CD4-positive, alpha-beta T cell treated with Interleukin-6 at 100 ng/mL for 8 hours (primary cell): Measurements from ENCODE around the gene CYCS.
"Not testable (repeated sequence)": the region's sequence is repeated elsewhere in the genome, so short reads cannot be mapped to it uniquely, and the experiment has no call there.

Experiments used
- DNase-seq: peaks from one replicate; pipeline ENCODE4 v3.0.0-alpha.2; 2020; ENCODE audit warnings: mixed read lengths, low spot score

Gene CYCS

DNA sequence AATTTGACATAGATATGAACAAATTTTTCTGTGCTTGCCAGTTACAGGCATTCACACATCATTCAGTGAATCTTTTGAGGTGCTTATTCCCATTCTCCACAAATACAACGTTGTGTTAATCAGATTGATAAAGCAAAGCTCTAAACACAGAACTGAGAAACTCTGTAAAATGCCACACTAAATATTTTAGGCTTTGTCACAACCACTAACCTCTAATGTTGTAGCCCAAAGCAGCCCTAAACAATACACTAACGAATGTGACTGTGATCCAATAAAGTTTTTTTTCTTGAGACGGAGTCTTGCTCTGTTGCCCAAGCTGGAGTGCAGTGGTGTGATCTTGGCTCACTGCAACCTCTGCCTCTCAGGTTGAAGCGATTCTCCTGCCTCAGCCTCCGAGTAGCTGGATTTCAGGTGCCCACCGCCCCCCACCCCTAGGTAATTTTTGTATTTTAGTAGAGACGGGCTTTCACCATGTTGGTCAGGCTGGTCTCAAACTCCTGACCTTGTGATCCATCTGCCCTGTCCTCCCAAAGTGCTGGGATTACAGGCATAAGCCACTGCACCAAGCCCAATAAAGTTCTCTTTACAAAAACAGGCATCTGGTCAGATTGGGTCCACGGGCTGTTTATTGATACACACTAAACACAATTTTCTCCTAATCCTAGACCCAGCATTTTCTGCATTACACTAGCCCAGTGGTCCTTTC, 6.9 kb downstream of the CYCS start:
- DNase-seq = no peak

DNA sequence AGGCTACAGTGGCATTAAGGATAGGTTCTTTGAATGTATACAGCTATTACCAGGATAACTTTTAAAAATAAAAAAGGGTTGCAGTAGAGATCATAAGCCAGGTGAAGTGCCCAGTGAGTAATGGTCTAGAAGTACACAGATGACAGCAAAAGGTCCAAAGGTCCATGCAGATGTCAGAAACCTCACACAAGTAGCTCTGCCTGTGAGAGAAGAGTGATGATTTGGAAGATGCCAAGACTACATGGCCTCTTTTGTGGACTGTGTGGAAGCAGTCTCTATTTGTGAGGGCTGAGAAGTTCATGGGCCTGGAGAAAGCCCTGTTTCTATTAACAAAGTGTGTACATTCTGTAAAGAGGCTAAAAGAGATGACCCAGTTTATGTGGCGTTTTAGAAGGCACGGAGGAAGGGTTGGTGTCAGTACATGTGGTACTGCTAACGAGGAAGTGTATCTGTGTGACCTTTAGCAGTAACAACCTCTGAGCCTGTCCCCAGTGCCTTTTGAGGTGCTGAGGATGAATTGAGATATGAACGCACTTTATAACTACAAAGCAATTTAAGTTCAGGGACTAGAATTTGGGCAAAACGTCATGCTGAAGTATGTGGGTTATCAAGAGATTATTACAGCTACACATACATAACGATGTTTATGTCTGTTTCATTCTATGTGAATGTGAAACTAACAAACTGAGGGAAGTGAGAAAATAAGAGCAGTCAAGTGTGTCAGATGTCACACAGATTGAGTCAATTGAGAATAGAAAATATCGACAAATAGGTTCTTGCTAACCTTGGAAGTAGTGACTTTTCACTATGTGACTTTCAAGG, 7.6 kb downstream of the CYCS start:
- DNase-seq = no peak

DNA sequence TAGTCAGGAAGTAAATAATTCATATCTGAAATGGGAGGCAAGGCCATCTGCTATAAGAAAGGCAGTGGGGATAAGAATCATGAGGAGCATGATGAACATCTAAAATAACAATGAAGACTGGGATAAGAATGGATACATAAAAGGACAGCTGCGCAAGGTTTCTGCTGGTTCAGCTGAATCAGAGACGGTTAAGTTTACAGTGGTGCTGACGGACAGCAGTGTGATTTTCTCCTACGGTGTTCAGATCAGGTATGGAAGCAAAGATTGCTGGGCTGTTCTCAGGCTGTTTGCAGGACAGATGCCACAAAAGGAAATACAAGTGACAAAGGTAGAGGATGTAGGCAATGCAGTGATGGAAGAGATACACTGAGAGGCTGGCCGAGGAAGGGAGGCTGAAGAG, 8.4 kb downstream of the CYCS start:
- no peak for DNase-seq

DNA sequence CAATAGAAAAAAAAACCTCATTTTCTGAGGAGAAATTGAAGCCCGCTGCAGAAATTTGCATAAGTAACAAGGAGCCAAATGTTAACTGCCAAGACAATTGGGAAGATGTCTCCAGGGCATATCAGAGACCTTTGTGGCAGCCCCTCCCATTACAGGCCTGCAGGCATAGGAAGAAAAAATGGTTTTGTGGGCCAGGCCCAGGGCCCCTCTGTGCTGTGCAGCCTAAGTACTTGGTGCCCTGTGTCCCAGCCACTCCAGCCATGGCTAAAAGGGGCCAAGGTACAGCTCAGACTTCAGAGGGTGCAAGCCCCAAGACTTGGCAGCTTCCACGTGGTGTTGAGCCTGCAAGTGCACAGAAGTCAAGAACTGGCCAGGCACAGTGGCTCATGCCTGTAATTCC, 14.5 kb downstream of the CYCS start:
- not testable (repeated sequence) for DNase-seq

DNA sequence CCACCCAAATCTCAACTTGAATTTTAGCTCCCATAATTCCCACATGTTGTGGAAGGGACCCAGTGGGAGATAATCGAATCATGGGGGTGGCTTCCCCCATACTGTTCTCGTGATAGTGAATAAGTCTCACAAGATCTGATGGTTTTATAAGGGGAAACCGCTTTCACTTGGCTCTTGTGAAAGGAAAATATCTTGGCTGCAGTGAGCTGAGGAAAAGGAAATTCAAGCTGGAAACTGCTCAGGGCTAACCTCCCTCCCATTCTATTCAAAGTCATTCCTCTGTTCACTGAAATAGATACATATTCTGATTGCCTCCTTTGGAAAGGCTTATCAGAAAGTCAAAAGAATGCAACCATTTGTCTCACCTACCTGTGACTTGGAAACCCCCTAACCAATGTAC, 15.8 kb downstream of the CYCS start:
- DNase-seq = no peak

DNA sequence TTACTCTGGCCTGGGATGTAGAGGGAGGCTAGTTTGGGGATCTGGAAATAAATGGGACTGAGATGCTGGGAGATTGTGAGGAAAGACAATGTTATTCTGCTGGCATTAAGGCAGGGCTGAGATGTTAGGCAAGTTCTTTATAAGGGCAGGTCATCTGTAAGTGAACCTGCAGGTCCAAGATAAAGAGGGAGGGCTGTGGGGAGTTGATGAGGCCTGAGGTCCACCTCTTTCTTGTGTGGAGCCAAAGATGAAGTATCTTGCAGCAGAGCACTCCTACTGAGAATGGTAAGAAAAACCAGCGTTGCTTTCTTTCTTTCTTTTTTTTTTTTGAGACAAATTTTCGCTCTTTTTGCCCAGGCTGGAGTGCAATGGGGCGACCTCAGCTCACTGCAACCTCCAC, 19.1 kb downstream of the CYCS start:
- DNase-seq = no peak

DNA sequence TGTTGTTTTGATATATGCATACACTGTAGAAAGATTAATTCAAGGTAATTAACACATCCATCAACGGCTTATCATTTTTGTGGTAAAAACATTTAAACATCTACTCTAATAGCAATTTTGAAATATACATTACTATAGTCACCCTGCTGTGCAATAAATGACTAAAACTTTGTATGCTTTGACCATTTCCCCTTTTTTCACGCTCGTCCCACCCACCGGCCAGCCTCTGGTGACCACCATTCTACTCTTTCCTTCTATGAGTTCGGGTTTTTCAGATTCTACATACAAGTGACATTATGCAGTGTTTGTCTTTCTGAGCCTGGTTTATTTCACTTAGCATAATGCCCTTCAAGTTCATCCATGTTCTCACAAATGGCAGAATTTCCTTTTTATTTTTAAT, 21.3 kb downstream of the CYCS start:
- no peak for DNase-seq

DNA sequence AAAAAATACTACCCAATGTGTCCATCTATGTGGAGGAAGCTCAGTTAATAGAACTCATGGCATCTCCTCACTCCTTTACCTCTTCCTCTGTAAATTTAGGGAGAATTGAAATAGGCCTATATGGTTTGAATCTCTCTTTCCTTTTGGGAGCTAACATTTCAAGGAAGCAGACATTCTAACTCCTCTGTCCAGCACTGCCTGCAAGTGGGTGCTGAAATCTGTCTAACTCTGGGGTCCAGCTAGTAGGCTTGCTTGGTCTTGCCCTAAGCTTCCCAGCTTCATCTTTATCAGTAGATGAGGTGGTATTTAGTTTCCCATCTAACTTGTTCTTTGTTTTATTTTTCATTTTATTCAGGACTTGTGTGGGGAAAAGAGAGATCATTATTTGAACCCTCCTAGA, 23.2 kb downstream of the CYCS start:
- no peak for DNase-seq

DNA sequence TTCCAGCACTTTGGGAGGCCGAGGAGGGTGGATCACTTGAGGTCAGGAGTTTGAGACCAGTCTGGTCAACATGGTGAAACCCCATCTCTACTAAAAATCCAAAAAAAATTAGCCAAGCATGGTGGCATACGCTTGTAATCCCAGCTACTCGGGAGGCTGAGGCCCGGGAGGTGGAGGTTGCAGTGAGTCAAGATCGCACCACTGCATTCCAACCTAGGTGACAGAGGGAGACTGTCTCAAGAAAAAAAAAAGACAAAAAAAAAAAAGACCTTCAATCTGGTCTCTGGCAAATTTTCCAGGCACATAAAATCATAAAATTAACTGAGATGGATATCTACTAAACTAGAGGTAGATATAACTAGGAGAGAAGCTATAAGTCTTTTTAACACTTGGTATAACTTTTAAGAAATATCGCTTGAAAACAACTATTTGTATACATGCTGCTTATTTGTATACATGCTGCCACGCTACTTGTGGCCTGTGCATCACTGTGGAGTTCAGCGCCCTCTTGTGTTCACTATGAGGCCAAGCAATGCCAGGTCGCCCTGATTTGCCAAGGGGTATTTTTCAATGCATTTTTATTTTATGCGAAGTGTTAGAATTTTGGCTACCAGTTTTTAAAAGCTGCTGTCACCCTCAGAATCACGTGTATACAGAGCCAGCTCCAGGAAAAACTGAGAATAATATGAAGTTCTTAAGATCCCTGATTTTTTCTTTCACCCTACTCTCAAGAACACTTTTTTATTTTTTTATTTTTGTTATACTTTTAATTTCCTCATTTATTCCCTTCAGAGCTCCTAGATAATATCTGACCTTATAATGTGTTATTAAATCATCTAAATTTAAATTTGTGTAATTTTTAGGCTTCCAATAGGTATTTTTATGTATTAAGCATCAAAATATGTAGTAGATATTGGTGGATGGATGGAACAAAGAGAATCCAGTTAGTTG, 26.7 kb downstream of the CYCS start:
- DNase-seq = peak; percentile 63

DNA sequence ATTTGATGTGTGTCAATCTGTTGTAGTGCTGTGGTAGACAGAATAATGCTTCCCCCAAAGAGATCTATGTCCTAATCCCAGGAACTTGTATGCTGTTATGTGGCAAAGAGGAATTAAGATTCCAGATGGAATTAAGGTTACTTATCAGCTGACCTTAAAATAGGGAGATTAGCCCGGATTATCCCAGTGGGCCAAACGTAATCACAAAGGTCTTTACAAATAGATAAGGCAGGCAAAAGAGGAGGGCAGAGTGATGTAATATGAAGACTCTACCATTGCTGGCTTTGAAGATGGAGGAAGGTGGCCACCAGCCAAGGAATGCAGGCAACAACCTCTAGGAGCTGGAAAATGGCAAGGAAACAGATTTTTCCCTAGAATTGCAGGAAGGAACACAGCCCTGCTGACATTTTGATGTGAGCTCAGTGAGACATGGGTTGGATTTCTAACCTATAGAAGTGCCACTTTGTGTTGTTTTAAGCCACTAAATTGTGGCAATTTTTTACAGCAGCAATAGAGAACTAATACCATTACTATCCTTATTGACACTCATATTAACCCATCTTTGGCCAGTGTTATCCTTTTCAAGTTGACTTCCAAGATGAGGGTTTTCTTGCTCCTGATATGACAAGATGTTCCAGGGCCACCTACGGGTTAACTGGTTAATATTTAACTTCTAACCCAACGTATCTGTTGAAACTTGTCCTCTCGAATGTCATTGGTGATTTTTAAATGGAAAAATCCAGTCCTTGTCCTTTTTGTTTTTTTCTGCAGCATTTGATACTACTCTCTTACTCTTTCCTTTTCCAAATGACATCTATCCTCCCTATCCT, 29.3 kb downstream of the CYCS start:
- DNase-seq = no peak

DNA sequence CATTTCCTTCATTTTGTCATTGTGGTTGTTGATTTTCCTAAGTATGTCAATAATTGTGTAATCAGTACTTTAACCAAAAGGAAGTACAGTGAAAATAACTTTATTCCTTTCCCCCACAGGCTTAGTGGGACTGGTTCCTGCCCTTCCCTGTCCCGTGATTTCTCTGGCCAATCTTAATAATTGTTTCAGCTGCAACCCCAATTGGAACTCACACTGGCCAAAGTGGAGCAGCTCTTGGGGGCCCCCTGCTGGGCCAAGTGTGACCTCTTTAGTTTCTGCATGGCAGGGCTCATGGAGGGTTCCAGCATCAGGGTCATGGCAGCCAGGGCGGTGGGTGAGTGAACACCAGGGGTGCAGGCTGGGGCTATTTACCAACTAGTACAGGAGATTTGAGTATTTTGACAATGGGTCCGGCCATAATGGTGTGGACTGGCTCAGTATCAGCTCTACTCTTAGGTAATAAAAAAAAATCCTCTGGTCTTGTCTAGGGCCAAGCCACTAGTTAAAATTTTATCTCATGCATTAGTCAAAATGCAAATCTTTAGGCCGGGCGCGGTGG, 31.7 kb downstream of the CYCS start:
- DNase-seq = peak; percentile 65

DNA sequence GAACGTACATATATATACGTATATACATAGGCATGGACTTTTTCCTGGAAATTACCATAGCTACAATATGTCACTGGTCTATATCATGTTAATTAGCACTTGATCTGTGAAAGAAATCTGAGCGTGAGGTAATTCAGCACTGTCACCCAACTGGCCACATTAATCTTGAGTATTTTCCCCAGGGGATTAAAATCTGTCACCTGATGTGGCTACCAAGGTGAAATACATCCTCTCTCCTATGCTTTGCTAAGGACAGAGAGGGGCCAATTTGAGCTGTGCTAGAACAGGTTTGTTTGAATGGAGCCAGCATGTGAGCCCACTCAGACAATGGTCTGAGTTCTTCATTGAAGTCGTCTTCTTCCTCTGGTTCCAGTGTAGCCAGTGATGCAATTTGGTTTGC, 33.3 kb downstream of the CYCS start:
- DNase-seq = no peak

DNA sequence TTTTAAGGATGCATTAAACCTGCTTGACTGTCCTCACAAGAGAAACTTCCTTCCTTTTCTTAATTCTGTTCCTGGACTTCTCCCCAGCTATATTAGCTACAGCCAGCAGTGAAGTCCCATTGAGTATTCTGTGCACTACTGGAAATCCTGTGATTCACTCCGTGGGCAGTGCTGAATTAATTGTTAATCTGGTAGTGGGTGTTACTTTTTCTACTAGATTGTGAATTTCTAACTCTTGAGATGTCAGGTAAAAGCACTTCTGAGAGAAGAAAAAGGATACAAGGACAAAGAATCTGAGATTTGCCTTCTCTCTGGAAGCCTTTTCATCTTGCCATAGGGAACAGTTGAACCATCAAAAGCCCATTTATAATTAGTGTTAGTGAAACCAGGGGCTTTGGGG, 33.9 kb downstream of the CYCS start:
- DNase-seq = no peak

DNA sequence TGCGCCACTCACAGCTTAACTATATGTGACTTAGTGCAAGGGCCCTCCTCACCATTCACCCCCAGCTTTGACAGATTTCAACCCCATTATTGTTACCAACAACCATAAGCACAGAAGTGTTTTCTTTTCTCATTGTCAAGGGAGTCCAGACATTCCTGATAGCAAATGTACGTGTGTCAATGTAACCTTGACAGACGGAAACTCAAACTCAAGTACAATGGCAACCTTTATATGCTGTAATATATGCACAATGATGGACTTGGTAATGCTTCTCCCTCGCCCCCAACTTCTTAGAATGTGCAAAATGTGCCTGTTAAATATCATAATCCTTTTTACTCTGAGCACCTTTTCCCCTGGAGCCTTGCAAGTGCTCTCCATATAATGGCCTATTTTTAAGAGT, 34.7 kb downstream of the CYCS start:
- DNase-seq = no peak

DNA sequence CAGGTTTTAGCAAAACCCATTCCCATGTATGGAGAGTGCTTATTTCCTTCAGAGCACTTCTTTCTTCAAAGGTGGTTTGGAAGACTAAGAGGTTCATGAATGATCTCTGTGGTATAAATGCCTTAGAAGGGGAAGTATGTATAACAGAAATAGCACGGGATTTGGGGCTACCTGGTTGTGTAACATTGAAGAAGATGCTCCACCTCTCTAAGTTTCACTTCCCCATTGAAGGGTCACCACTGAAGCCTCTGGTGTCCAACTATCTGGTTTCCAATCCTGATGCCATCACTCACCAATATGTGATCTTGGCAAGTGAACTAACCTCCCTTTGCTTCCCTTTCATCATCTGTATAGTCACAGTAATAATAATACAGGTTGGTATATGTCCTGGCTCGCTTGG, 37.2 kb downstream of the CYCS start:
- no peak for DNase-seq

DNA sequence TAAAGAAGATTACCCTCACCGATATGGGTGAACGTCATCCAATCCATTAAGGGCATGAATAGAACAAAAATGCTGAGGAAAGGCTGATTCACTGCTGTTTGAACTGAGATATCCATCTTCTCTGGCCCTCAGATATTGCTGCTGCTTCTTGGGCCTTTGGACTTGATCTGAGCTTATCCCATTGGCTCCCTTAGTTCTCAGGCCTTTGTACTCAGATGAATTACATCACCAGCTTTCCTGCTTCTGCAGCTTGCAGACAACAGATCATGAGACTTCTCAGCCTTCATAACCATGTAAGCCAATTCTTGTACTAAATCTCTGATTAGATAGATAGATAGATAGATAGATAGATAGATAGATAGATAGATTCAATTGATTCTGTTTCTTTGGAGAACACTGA, 40.2 kb downstream of the CYCS start:
- no peak for DNase-seq

DNA sequence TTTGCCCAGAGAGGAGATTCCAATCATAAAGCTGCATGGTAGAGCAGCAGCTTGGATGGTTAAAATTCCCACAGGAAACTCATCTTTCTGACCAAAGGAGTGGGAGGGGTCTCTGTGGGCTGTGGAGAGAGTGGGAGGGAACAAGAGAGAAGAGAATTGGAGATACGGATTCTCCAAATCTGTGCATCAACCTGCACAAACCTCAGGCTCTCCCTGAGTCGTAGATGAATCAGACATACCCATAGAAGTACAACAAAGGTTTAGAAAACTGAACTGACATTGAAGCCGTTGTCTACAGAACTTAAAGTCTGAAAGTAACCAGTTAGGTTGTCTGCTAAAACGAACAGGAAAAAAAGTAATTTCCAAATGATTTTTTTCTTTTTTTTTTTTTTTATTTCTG, 41.9 kb downstream of the CYCS start:
- DNase-seq = no peak

DNA sequence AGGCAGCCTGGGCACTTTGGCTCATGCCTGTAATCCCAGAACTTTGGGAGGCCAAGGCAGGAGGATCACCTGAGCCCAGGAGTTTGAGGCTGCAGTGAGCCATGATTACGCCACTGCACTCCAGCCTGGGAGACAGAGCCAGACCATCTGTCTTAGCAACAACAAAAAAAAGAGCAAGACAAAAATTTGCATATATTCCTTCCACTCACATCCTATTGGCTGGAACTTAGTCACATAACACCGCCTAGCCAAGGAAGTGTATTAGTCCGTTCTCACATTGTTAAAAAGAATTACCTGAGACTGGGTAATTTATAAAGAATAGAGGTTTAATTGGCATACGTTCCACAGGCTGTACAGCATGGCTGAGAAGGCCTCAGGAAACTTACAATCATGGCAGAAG, 43.0 kb downstream of the CYCS start:
- not testable (repeated sequence) for DNase-seq

DNA sequence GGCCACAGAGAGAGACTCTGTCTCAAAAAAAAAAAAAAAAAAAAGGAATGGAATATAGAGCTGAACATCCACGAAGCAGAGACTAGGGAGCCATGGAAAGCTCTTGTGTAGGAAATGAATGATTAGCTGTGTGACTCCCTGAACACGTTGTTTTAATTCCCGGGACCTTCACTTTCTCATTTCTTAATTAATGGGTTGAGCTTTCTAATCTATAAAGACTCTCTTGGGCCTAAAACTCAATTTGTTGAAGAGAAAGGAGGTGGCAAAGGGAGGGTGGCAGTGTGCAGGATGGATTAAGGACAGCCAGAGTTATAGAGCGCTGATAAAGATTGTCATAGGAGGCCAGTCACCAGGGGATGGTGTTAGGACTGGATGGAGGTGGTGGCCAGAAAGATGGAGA, 48.0 kb downstream of the CYCS start:
- no peak for DNase-seq

DNA sequence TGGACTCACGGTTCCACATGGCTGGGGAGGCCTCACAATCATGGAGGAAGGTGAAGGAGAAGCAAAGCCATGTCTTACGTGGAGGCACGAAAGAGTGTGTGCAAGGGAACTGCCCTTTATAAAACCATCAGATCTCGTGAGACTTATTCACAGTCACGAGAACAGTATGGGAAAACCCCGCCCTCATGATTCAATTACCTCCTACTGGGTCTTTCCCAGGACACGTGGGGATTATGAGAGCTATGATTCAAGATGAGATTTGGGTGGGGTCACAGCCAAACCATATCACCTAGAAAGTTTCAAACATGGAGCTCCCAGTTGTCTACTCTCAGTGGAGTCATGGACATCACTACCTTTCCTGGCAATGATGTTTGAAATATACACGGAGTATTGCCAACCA, 49.6 kb downstream of the CYCS start:
- DNase-seq = no peak

DNA sequence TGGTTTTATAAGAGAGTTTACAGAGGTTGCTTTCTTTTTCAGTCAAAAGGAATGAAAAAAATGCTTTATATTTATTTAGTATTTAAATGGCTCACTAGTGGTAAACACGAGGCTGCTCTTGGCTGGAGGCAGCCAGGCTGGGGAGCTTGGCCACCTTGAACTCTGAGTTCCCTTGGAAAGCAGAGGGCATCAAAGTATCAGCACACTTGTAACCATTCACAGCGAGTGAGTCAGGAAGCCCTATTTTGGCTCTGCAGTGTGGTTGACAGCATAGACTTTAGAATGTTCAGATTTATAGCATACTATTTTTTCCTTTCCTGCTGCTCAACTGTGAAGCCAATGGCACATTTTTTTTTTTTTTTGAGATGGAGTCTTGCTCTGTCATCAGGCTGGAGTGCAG, 51.6 kb downstream of the CYCS start:
- no peak for DNase-seq
